ENCODE data around the gene HCFC1.

Gene HCFC1

DNA sequence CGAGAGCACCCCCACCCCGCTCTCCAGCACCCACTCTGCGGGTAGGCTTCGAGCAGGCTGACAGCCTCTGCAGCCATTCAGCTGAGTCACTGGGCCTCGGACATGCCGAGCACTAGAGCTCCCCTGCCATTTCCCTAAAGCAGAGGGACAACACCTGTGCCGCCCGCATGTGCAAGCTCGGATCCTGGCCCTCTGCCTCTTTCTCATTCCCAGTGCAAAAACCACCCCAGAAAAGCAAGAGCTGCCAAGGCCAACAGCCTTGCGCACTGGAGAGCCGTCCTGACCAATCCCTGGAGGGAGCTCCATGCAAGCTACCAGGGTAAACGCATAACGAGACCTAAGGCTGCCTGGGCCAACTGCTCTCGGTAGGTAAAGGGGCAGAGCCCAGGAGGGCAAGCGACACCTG, 5.3 kb downstream of the HCFC1 start:
- intact Hi-C loops (cut with DNase I): no loop called here
- peak in 9 of 42 donors; percentile 20 to 46 (median 28) for DNase-seq

DNA sequence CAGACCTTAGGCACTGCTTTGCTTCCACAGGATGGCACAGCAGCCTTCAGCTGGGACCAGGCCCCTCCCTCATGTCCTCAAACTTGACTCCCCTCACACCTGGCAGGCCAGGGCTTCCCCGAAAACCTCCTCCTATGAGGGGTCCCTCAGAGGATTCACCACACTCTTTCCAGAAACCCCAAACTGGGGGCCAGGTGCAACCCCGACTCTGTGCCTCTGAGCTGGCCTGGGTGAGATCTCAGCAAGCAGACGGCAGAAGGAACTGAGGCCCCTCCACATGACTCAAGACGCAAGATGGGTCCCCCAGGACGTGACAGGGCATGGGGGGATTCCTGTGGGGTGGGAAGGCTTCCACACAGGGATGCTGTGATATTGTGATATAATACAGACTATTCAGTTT, 6.2 kb downstream of the HCFC1 start:
- DNase-seq: no peak
- intact Hi-C loops (cut with DNase I): no loop called here

DNA sequence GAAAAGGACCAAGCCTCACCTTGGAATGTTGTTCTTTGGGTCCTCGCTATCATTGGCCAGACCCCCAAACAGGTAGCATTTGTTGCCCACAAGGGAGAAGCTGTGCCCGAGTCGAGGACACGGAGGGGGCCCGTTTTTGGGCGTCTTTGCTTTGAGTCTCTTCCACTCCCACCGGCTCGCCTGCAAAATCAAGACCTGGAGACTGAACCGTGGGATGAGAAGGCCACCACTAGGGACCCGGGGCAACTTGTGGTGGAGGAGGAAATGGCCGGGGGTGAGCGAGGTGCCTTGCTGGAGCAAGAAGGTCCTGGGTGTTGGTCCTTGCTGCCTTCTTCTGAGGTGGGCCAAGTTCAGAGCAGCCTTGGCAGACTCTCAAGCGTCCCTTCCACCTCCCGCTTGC, 7.5 kb downstream of the HCFC1 start:
- intact Hi-C loops (cut with DNase I): no loop called here
- DNase-seq: no peak

DNA sequence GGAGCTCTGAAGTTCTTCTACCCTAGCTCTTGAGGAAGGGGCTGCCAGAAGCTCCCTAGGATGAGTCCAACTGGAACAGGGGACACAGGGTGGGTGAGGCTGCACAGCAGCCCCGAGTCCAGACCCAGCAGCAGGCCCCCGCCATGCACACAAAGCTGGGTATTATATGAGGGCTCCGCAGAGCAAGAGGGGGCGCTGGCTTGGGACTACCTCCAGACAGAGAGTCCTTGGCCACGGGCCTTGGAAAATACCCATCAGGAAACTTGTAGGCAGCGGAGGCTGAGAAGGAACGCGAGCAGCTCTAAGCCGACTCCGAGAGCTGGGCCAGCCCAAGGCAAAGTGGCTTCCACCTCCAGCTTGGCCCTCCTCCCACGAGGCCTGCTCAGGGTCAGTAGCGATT, 8.1 kb downstream of the HCFC1 start:
- intact Hi-C loops (cut with DNase I): no loop called here
- DNase-seq: peak in 3 of 42 donors; percentile 34 to 53 (median 37)

DNA sequence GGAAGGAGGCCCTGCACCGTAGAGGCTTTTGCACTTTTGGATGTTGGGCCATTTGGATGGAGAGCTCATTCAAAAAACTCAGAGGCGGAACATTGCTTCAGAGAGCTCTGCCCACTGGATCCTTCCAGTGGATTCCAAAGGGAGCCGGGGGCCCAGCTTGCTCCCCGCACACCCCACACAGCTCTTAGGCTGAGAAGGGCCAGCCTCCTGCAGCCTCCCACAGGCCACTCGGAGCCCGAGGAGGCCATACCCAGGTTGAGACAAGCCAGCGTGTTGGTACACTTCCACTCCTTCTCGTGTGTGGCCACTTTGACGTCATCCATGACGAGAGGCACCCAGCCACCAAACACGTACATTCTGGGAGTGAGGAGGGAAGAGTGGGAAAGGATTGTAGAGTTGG, 10.3 kb downstream of the HCFC1 start:
- intact Hi-C loops (cut with DNase I): no loop called here

DNA sequence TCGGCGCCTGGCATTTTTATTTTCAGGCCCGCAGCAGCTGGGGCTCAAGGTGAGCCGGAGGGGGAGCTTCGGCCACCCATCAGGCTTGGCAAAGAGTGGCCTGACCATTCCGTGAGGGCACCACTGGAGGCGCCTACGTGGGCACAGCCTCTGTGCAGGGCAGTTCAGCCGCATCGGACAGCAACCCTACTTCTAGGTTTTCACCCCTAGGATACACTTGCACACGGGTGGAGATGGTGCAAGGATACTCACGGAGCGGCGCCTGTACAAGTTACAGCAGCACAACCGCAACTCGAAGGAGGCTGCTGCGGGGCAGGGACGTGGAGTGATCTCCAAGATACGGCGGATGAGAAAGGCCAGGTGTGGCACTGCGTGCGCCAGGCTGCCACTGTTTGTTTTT, 10.8 kb downstream of the HCFC1 start:
- intact Hi-C loops (cut with DNase I): no loop called here
- DNase-seq: no peak

More for the DNA sequence above, 10.3 kb downstream of the HCFC1 start:
- DNase-seq: no peak

DNA sequence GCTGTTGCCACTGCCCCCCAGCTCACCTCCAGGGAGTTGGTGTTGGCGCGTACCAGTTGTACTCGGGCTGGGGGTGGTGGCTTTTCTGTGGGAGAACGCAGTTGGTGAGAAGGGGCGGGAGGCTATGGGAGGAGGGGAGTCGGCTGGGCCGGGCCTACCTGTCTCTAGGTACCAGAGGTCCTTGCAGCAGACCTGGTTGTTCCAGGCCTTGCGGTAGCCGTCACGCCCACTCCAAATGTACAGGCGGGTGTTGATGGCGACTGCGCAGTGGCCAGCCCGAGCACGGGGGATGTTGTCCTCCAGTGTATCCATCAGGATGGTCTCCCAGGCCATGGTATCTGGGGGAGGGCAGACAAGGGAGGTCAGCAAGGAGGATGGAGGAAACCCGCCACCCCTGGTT, 11.5 kb downstream of the HCFC1 start:
- peak in 1 of 42 donors; percentile 34 for DNase-seq
- intact Hi-C loops (cut with DNase I): no loop called here

DNA sequence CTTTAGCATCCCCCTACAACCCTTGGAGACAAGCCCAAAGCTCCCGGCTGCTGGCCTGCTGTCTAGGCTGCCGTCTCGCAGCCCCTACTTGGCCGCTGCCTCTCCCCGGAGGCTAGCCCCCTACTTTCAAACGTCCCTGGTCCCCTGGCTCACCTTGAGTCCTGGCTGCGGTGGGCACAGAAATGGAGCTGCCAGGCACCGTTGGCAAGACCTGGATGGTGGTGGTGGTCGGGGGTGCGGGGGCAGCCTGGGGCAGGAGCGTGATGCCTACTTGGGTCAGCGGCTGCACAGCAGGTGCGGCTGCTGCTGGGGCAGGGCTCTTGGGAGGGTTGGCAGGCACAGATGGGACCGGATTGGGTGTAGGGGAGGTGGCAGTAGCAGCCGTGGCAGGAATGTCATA, 12.0 kb downstream of the HCFC1 start:
- intact Hi-C loops (cut with DNase I): no loop called here
- DNase-seq: no peak

DNA sequence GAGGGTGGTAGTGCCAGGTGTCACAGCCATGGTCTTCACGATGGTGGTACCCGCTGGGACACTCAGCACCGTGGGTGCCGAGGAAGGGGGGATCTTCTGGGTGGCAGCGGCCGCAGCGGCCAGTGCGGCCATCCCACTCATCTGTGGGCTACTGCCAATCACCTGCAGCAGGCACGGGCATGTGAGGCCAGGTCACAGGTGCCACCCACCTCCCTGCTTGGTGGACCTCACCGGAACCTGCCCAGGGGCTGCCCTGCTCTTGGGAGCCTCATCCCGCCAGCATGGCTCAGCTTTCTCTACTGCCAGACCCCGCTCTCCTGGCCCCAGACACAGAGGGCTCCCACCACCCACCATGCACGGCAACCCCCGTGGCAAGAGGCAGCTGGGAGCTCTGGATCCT, 13.0 kb downstream of the HCFC1 start:
- intact Hi-C loops (cut with DNase I): no loop called here
- DNase-seq: no peak

DNA sequence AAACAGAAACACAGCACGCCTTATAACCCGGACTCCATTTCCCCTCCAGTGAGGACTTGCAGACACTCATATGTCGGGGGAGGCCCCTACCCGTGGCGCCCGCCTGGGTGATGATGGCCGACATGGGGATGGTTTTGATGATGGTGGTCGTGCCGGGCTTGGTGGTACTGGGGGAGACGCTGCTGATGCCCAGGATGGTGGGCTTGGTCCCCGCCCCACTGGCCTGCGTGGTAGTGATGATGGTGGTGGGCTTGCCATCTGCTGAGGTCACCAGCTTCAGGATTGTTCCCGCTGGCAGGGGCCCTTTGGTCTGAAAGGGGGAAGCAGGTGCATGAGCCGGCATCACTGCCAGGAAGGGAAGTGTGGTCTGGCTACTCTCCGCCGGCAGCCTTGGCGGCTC, 14.4 kb downstream of the HCFC1 start:
- no peak for DNase-seq
- intact Hi-C loops (cut with DNase I): no loop called here

DNA sequence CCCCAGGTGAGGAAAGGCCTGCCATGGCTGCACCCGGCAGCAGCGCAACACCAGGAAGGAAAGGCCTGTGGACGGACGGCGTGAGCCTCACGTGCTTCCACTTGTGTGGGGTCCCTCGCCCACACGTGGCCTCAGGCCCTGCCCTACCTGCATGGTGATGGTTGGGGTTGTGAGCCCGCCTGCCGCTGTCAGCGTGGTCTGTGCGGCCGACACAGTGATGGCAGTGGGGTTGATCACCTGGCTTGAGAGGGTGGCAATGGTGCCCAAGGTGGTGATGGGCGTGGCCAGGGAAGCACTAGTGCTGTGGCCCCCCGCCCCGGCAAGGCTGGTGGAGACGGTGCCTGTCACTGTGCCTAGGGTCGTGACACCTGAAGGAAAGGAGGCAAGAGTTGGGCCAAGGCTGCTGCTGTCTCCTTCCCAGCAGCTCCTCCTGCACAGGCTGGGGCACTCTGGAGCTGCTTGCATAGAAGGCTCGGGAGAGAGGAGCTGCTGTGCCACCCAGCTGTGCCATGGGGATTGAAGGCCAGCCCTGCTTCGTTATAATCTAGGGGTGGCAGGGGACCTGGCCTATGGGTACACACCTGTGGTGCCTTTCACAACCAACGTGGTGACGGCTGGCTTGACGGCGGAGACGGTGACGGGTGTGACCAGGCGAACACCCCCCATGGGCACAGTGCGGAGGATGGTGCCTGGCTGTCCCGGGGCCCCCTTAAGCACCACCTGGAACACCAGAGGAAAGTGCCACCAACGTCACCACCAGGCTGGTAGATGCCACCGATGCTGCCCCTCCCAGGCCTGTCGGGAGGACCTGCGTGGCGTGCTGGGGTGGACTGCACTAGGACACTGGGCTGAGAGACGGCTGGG, 15.3 kb downstream of the HCFC1 start:
- intact Hi-C loops (cut with DNase I): no loop called here
- DNase-seq: no peak

DNA sequence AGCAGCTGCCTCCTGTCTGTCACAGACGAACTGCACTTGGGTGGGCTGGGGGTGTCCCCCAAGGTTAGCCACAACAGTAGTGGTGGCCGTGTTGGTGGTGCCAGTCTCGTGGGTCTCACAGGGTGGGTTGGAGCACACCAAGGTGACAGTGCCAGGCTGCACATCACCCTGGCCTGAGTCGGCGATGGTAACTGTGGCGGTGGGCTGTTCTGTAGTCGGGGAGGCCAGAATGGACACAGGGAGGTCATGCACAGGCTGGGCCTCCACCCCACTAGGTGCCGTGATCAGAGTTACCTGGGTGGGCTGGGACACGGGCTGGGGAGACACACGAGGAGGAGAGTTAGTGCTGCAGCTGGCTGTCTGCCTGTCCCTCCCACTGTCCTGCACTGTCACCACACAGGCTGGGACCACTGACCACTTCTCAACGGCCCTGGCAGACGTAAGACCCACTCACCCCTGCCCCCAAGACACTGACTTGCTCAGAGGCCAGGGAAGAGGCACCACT, 16.3 kb downstream of the HCFC1 start:
- no peak for DNase-seq
- intact Hi-C loops (cut with DNase I): no loop called here

DNA sequence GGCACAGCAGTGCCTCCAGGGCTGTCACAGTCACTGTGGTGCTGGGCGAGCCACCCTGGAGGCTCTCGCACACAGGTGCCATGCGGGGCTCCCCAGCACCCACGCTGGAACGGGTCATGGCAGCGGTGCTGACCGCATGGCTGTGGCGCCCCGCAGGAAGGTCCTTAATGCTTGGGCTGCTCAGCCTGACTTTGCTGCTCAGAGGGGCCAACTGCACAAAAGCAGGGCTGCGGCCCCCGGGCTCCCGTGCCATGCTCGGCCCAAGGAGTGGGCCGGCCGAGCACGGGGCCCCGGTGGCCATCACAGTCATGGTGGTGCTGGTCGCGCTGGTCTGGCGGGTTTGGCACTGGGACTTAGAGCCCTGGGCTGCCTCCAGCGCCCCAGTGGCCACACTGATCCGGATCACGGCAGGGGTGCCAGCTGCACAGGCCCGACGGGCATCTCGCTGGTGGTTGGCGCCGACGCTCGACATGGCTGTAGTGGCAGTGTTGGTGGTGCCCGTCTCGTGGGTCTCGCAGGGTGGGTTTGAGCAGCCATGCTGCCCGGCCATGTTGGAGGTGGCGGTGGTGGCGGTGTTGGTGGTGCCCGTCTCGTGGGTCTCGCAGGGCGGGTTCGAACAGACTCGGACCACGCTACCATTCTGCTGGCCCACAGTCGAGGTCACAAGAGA, 16.9 kb downstream of the HCFC1 start:
- DNase-seq: no peak
- intact Hi-C loops (cut with DNase I): no loop called here

DNA sequence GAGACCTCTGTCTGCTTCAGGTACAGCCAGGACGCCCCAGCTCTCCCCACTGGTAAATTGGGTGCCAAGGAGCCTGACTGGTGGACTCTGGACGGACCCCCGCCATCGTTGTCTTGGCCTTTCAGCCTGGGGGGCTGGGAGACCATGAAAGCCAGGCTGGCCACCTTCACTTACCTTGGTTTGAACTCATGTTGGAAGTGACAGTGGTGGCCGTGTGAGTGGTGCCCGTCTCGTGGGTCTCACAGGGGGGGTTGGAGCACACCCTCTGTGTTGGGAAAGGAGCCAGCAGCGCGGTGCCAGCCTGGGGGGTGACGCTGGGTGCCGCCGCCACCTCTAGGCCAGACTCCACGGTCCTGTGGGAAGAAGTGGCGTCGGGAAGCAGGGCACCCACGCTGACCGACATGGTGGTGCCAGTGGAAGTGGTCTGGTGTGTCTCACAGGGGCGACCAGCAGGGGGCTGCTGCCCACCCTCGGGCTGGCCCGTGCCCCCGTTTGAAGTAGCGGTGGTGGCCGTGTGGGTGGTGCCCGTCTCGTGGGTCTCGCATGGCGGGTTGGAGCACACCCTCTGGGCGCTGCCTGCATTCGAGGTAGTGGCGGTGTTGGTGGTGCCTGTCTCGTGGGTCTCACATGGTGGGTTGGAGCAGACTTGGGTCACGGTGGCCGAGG, 17.6 kb downstream of the HCFC1 start:
- no peak for DNase-seq
- intact Hi-C loops (cut with DNase I): no loop called here

DNA sequence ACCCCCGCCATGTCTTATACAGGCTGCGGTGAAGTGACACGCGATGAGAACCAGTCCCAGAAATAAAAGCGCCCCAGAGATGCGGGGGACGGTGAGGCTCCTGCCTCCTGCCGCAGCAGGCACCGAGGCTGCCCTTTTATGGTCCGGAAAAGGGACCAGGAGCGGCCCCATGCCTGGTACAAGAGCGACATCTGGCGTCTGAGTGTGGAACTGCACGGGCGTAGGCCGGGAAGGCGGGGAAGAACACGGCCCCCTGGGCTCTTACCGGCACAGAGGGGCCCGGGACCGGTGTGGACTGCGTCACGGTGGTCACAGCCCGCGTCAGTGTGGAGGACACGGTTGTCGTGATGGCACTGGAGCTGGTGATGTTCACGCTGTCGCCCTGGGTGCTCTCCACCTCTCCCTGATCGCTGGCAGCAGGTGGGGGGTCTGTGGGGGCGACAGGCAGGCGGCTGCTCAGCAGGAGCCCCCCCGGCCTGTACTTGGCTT, 18.2 kb downstream of the HCFC1 start:
- DNase-seq: peak; percentile 42 to 88 (median 78)
- intact Hi-C loops (cut with DNase I): no loop called here

DNA sequence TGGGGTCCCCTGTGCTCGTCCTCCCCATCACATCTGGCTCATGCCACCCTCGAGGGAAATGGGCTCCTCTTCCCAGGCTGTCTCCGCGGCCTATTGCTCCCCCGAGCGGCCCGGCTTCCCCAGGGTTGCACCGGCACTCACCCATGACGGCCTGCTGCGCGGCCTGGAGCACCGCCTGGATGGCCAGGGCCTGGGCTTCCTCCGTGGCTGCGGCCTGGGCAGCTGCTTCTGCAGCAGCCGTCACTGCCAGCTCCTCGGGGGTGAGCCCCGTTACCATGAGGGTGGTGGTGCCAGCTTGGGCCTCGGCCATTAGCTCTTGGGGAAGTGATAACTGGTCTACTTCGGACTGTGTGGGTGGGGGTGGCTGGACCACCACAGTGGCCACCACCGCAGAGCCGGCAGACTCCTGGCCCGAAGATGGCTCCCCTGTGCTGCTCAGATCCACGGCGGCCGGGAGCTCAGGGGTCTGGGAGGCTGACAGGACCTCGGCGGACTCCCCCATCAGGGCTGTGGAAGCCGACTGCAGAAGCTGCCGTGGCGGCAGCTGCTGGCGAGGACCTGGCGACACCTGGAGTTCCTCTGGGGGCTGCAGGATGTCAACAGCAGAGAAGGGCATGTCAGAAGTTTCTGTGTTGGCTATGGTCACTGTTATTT, 19.1 kb downstream of the HCFC1 start:
- intact Hi-C loops (cut with DNase I): no loop called here
- DNase-seq: no peak

DNA sequence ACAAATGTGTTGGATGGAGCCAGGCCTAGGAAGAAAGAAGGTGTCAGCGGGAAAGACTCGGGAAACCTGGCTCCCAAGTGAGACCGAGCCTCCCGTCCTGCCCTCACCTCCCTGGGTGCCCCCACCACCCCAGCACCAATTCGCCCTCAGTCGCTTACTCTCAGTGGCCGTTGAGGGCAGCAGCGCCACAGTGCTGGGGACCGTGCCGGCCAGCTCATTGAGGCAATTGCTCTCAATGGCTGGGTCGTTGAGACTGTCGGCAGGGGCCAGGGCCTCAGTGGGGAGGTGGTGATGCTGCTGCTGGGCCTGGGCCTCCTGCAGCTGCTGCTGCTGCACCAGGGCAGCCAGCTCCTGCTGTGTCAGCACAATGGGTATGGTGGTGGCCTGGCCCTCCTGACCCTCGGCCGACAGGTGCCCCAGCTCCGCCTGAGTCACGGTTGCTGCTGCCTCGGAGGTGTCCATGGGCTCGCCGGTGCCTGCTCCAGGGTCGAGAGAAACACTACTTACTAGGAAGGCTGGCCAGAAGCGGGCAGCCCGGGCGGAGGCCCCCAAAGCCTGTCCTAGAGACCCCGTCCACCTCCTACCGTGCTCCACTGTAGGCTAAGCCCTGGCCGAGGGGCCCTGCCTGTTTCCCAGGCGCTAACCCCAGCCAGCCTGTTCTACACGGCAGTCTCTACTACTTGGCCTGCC, 19.8 kb downstream of the HCFC1 start:
- intact Hi-C loops (cut with DNase I): no loop called here
- DNase-seq: no peak

DNA sequence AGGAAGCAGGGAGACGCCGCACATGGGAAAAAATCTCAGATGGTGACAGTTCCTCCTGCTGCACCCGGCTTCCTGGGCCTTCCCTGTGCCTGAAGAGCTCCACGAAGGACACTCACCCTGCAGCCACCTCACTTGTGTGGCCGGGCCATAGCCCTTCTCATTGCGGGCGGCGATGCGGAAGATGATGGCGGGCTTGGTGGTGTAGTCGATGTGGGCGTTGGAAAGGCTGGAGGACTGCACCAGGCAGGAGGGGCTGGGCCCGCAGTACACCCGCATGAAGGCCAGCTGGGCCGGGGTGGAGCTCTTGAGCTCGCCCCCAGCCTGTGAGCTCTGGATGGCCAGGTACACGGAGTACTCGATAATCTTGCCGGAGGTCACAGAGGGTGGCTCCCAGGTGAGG, 21.5 kb downstream of the HCFC1 start:
- intact Hi-C loops (cut with DNase I): no loop called here
- DNase-seq: no peak

Data from head of caudate nucleus (tissue), 42 donors.